ENCODE data around the gene BMPER. TPM values are rescaled to one million over a fixed set of nuclear protein-coding genes. Genes with fewer than 3 reads are reported as not detected.

BMPER gene
- total and polyA plus RNA-seq, 2 of the 8 experiments (the other 6 are each of a cell fraction or from before 2014, with no cell fraction given): 0.33 to 0.69 TPM

DNA sequence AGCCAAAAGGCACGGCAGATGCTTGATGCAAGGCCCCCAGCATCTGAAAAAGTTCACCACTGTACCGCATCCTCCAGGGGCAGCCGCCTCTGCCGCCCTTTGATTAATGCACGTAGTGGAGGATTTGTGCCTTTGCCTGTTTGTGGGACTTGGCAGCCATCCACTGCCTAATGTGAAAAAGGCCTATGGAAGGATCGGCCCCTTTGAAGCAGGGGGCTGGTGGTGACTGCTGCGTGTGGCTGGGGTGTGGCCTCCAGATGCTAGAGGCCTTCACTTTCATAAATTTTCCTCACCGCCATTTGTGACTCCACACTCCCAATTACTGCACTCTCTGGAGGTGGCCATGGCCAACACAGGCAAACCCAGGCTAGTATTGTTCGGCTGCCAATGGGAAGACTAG, 226.0 kb downstream of the BMPER start:
- Histone ChIP-seq H3K14ac (ENCODE audit: insufficient read length) (no peak overlapping the region), H3K9me3 (ENCODE audit: insufficient read depth in 2 of 2, low read depth in 1 of 2, low read length in 1 of 2) (no peaks in the 10 kb centered on the region), H2BK20ac (ENCODE audit: low read length) (no peak overlapping the region), H4K20me1 (replicated peaks in 1 of 2; ENCODE audit: control insufficient read depth in 1 of 2, insufficient read depth in 2 of 2, low read length in 2 of 2) (no peaks in the 10 kb centered on the region), H3K4me2 (ENCODE audit: insufficient read depth in 1 of 2, low read depth in 2 of 2, low read length in 2 of 2) (no peak overlapping the region), H4K5ac (ENCODE audit: insufficient read length, low read depth, low read length) (no peak overlapping the region), H3K23ac (ENCODE audit: insufficient read length) (no peak overlapping the region), H2BK15ac (ENCODE audit: low read length) (no peak overlapping the region), H2BK12ac (ENCODE audit: low read depth, low read length) (no peak overlapping the region), H2AK5ac (ENCODE audit: low read depth, low read length) (no peak overlapping the region), H3K18ac (ENCODE audit: extremely low read depth, low read length) (no peak overlapping the region), H3K27me3 (replicated peaks in 1 of 4; ENCODE audit: control insufficient read depth in 3 of 4, extremely low read depth in 1 of 4, insufficient read depth in 3 of 4, low read length in 3 of 4) (no peaks in the 10 kb centered on the region), H2BK5ac (ENCODE audit: low read depth, low read length) (no peak overlapping the region), H3K79me1 (ENCODE audit: low read depth, low read length) (no peaks in the 10 kb centered on the region), H2AFZ (ENCODE audit: low read length) (no peak overlapping the region), H3K4me1 (replicated peaks in 1 of 4; ENCODE audit: control insufficient read depth in 3 of 4, insufficient read depth in 4 of 4, low read length in 3 of 4) (no peaks in the 10 kb centered on the region), H3K9ac (replicated peaks in 1 of 4; ENCODE audit: extremely low read depth in 1 of 4, low read depth in 3 of 4, low read length in 3 of 4) (no peak overlapping the region), H2BK120ac (replicated peaks; ENCODE audit: low read depth, low read length) (no peak overlapping the region), H4K8ac (ENCODE audit: extremely low read depth, insufficient read depth, low read length) (no peak overlapping the region), H3K79me2 (ENCODE audit: control insufficient read depth in 1 of 2, insufficient read depth in 2 of 2, low read length in 2 of 2) (no peaks in the 10 kb centered on the region), H3K4me3 (ENCODE audit: extremely low read depth in 1 of 4, insufficient read depth in 2 of 4, low read depth in 3 of 4, low read length in 4 of 4) (no peak overlapping the region), H3K4ac (replicated peaks; ENCODE audit: insufficient read length, low read depth, low read length) (no peak overlapping the region), H3K36me3 (ENCODE audit: control insufficient read depth in 2 of 4, insufficient read depth in 4 of 4, low read length in 3 of 4) (no peaks in the 10 kb centered on the region), H3K27ac (ENCODE audit: low read depth, low read length) (no peak overlapping the region), H3K23me2 (ENCODE audit: low read depth, low read length) (no peaks in the 10 kb centered on the region; the same call in 1 of the 2 replicates), H4K91ac (replicated peaks; ENCODE audit: insufficient read length, low read length) (no peak overlapping the region), H3K56ac (replicated peaks; ENCODE audit: insufficient read length, low read depth, low read length) (no peak overlapping the region)
- CTCF ChIA-PET (ENCODE audit: partially characterized antibody): interaction anchor here (0.6 to 12.3 kb wide), 2 partner anchors 29 to 230 kb away, joined by 3 to 197 read pairs; no protein-coding TSS in a partner anchor
- whole genome bisulfite sequencing, 2 experiments (ENCODE audit: extremely low coverage in 1 of 2, insufficient coverage in 1 of 2, insufficient read length in 1 of 2, insufficient replicate concordance in 2 of 2, low coverage in 1 of 2, low lambda C conversion rate in 2 of 2, missing lambda C conversion rate in 1 of 2): 77% methylated on average over 9 of the region's 9 CpGs; no CpG with 5 or more reads in 1 of the 2 experiments
- POLR2A ChIA-PET (ENCODE audit: partially characterized antibody): no interaction called here
- FAIRE-seq: no peak
- no peak for DNase-seq (ENCODE audit: low read depth in 1 of 2, low spot score in 2 of 2)
- TF ChIP-seq SUZ12 (IDR thresholded peaks at IDR 0.05; ENCODE audit: low read length) (no peak), NANOG (IDR thresholded peaks at IDR 0.05; ENCODE audit: insufficient read depth, low read depth, low read length, poor library complexity, severe bottlenecking) (no peak), RAD21 (IDR thresholded peaks at IDR 0.05 in 1 of 2, conservative IDR thresholded peaks at IDR 0.05 in 1 of 2; ENCODE audit: low read depth in 2 of 2, low read length in 2 of 2) (no peak), POLR2A (IDR thresholded peaks at IDR 0.05; ENCODE audit: control extremely low read depth in 1 of 2, low read depth in 2 of 2, low read length in 2 of 2) (no peak), CHD1 (IDR thresholded peaks at IDR 0.05; ENCODE audit: low read depth, low read length) (no peak), GTF2F1 (IDR thresholded peaks at IDR 0.05; ENCODE audit: borderline replicate concordance, low read depth, low read length) (no peak), TAF7 (optimal IDR thresholded peaks at IDR 0.05; ENCODE audit: borderline replicate concordance, low read depth, low read length) (no peak), TBP (IDR thresholded peaks at IDR 0.05; ENCODE audit: low read depth, low read length) (no peak), EZH2 (IDR thresholded peaks at IDR 0.05; ENCODE audit: low read depth, low read length, severe bottlenecking) (no peak), RBBP5 (IDR thresholded peaks at IDR 0.05; ENCODE audit: borderline replicate concordance, low read depth, low read length) (no peak), JUND (IDR thresholded peaks at IDR 0.05; ENCODE audit: low read length) (no peak), SIRT6 (IDR thresholded peaks at IDR 0.05; ENCODE audit: low read length) (no peak), POLR2AphosphoS5 (IDR thresholded peaks at IDR 0.05; ENCODE audit: low read depth, low read length) (no peak), GABPA (IDR thresholded peaks at IDR 0.05; ENCODE audit: borderline replicate concordance, insufficient read depth, low read length) (no peak), SP1 (IDR thresholded peaks at IDR 0.05; ENCODE audit: low read depth, low read length) (no peak)

Data from H1 (cell line).